Measurements from ENCODE around the gene SEMA6A.

The SEMA6A gene

GRCh38 chr5:116394186-116394867 lies 180.3 kb downstream of the SEMA6A start:
- H3K4me3 ChIP-seq (ENCODE audit: low read depth, low read length, poor library complexity, severe bottlenecking), result no peak overlapping the region
- no peaks in the 10 kb centered on the region for H3F3A ChIP-seq (ENCODE audit: insufficient read depth, low read length)
- H3K9me2 ChIP-seq (ENCODE audit: low read depth, low read length), result no peaks in the 10 kb centered on the region
- TF ChIP-seq CTCF (IDR thresholded peaks at IDR 0.05; ENCODE audit: low read length) (no peak), EZH2 (IDR thresholded peaks at IDR 0.05; ENCODE audit: borderline replicate concordance, low read length) (no peak)
- no peak overlapping the region for H2AFZ ChIP-seq (ENCODE audit: low read length)
- no peak overlapping the region for H3K9ac ChIP-seq (ENCODE audit: low read length)
- no peaks in the 10 kb centered on the region for H3K36me3 ChIP-seq (ENCODE audit: insufficient read depth, low read length)
- no peaks in the 10 kb centered on the region for H3K79me2 ChIP-seq (ENCODE audit: insufficient read depth, low read length)
- H4K20me1 ChIP-seq (ENCODE audit: insufficient read depth, low read length), result no peaks in the 10 kb centered on the region
- no peaks in the 10 kb centered on the region for H3K27me3 ChIP-seq (ENCODE audit: insufficient read depth, low read length)
- H3K4me1 ChIP-seq (ENCODE audit: insufficient read depth, low read length, severe bottlenecking), result no peaks in the 10 kb centered on the region
- H3K27ac ChIP-seq (ENCODE audit: low read depth, low read length, poor library complexity, severe bottlenecking), result no peak overlapping the region
- H3K9me3 ChIP-seq (ENCODE audit: low read length), result no peaks in the 10 kb centered on the region
- no peak overlapping the region for H3K4me2 ChIP-seq (ENCODE audit: low read length)
